T follicular helper cell (primary cell): ENCODE results near the gene TMEM115.
"Not testable (repeated sequence)": the region's sequence is repeated elsewhere in the genome, so short reads cannot be mapped to it uniquely, and the experiment has no call there.

Source experiments
- DNase-seq: peaks from one replicate; pipeline ENCODE4 v3.0.0-alpha.2; 2020; ENCODE audit warnings: low read depth

TMEM115 gene

GRCh38 chr3:50316657-50317242 lies 42.6 kb downstream of the TMEM115 start:
- peak; percentile 51 for DNase-seq

GRCh38 chr3:50314816-50315215 lies 44.5 kb downstream of the TMEM115 start:
- DNase-seq = no peak

- DNase-seq = no peak
These were observed 45.0 kb downstream of the TMEM115 start for GRCh38 chr3:50314342-50314741.

GRCh38 chr3:50312041-50312440 lies 47.3 kb downstream of the TMEM115 start:
- DNase-seq = not testable (repeated sequence)
